GM18508 (cell line): Measurements from ENCODE around the gene B3GAT1.

Source experiments
- ATAC-seq: cut with Tn5 transposase; IDR thresholded peaks from one replicate; pipeline ENCODE4 v1.9.1; 2021; ENCODE audit warnings: moderate number of reproducible peaks; ENCODE audit not compliant: insufficient read depth, unreplicated experiment

Gene B3GAT1

DNA sequence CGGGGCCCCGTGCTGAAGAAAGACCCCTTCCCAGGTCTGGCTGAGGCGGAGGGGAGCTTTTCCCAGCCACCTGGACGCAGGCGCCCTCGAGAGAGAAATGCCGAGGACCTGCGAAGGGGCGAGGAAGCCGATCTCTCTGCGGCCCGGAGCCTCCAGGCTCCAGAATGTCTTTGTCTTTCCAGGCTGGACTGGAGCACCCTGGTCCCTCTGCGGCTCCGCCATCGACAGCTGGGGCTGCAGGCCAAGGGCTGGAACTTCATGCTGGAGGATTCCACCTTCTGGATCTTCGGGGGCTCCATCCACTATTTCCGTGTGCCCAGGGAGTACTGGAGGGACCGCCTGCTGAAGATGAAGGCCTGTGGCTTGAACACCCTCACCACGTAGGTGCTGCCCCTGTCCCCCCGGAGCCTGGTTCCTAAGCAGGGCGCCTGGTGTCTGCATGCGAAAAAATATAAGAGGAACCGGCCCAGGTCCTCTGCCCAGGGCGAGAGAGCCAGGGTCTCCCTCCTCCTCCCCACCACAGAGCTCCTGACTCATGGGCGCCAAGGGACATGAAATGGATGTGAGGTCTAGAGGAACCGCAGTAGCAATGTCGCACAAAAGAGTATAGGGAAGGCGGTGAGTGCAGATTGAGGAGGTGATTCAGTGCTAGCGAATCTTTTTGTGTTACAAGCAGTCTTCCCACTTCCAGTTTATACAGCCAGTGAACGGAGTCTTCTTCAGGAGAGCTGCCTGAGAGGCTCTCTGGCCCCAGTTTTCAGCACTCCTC is 69.3 kb downstream of the B3GAT1 start:
- no peak for ATAC-seq

DNA sequence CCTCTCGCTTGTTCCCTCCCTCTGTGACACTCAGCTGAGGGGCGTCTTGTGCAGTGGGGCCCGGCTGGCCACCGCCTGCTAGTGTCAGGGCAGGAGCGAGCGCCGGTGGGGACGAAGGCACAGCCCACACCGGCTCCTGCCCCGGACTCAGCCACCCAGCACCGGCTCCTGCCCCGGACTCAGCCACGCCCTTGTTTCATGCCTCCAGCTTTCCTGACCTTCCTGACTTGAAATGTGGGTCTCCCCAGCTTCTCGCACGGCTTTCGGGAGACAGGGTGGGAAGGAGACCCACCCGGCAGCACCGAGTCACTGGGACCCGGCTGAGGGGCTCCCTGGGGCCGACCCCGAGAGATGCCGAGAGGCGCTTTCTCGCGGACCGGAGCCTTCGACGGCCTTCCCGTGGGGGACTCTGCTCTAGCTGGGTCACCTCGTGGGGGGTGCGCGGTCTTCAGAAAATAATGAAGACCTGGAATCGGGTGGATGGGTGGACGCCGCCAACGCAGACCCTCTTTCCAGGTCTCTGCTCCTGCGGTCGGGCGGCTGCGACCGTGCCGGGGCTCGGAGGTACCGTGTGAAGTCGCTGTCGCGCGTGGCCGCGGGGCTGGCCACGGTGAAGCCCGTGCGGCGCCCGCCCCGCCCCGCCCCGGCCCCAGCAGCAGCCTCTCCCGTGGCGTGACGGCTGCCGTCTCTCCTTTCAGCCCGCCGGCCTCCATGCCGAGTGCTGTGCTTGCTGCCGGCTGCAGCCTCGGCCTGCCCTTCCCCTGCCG is 70.1 kb downstream of the B3GAT1 start:
- no peak for ATAC-seq

DNA sequence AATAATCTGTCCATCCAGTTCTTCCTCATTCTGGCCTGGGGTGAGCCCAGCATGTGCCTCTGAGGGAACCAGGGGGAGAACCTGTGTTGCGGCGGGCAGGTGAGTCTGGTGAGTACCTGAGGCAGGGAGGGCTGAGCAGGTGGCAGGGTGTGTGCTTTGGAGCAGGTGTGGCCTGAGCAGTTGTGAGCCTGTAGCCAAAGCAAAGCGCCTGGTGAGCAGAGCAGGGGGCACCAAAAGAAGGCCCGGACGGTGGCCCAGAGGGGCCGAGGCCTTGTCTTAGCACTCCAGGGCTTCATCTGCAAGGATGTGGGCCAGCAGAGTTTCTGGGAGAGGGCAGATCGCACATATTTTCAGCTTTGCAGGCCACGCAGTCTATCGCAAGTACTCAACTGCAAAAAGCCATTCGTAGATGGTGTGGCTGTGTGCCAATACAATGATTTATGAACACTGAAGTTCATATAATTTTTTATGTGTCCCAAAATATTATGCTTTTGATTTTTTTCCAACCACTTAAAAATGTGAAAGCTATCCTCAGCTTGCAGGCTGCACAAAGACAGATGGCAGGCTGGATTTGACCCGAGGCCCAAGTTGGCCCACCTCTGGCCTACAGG is 71.6 kb downstream of the B3GAT1 start:
- no peak for ATAC-seq

DNA sequence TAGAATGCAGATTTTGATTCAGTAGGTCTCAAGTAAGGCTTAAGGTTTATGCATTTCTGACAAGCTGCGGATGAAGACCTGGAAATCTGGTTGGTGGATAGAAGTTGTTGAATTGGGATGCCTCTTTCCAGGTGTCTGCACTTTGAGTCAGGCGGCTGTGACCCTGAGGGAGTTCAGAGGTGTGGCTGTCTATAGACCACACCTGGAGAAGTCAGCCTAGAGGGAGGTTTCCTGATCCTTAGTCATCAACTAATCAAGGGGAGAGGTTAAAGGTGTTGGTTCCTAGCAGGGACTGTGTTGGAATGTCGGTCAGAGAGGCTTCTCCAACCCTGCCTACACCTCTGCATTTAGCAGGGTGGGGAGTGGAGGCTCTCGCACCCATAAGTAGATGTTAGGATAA is 72.3 kb downstream of the B3GAT1 start:
- ATAC-seq, result no peak

DNA sequence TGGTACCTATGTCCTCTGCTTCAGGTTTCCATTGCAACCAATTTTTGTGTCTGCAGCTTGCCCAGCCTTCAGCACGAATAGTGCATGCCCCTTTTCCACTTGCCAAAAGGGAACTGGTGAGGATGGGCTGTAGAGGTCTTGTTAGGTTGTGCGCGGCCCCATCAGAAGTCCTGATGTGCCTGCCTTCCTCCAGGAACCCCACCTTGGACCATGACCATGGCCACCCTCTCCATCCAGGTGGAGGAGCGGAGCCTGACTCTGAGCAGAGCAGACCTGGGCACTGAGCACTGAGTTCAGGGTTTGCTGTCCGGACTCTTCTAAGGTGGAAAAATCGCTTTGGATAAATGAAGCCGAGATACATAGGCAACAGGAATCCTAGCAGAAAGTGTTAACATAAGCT is 73.4 kb downstream of the B3GAT1 start:
- ATAC-seq, result no peak

DNA sequence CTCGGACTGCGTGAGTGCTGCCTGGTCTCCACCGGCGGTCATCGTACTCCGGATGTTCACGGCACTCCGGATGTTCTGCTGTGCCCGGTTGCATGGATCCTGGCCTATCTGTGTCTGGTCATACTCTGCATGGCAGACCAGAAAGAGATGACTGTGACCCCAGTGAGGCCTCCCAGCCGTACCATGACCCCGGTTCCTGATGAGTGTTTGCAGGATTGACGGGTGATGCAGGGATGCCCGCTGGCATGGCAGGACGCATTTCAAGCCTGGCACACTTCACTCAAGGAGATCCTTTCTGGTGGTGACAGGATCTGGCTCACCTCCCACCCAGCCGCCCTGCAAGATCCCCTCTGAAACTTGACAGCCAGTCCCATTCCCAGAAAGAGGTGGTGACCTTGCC is 74.0 kb downstream of the B3GAT1 start:
- no peak for ATAC-seq

DNA sequence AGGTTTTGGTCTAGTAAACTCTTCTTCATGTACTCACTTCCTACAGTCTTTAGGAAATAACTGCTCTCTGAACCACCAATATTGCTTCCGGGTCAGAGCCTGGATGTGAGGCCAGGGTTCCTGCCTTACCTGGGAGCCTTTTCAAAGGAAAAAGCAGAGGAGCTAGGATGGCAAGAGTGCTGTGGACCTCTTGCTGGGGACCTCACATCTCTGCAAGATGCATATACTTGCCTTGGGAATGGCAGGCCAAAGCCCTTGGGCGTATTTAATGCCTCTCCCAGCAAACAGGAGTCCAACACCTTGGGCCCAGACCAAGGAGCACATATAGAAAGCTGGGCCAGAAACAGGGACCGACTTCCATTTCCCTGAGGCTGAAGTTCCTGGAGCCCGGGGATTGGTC is 75.0 kb downstream of the B3GAT1 start:
- ATAC-seq, result no peak

DNA sequence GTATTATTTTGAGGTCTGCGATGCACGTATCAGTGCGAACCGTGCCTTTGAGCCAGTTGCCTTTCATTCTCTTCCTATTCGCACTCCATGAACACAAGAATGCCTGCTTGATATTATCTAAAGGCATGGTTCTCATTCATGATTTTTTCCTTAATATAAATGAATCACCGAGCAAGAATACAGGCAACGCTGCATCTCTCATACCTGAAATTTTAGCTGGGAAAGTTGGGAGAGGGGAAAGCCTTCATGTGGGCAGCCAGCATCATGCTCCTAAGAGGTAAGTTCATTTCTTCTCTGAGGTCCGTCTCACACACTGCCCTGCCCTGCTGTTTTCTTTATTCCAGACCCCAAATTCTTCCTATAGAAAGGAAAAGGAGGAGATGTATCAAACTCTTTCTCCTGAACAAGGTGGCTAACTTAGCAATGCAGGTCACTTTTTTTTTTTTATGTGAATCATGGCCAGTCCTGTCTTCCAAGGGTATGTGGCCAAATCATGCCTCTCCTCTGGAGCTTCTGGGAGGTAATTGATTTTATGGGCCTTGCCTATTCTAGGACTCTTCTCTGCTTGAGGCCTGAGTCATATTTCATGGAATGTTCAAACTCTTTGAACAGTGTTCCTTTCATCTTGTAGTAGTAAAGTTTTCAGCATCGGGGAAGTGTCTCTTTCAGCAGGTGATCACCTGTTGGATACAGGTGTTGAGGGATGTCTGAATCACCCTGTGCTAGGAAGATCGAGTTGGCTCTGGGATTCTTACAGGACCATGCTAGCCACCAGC is 77.1 kb downstream of the B3GAT1 start:
- no peak for ATAC-seq

DNA sequence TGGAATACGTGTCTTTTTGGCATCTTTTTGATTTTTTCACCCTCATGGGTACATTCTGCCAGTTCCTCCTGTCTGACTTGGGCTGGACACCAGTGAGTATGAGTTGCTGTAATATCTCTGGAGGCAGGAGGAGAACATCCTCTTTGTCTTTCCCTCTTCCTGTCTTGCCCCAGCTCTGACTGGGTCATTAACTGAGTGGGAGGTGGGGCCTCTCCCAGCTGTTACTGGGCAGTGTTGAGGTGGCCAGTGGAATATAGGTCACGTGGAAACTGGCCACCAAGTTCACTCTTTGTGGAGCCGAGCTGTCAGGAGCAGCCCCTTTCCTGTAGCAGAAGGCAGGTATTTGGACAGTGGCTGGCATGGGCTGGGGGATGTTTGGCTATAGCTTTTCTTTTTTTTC is 78.1 kb downstream of the B3GAT1 start:
- no peak for ATAC-seq

DNA sequence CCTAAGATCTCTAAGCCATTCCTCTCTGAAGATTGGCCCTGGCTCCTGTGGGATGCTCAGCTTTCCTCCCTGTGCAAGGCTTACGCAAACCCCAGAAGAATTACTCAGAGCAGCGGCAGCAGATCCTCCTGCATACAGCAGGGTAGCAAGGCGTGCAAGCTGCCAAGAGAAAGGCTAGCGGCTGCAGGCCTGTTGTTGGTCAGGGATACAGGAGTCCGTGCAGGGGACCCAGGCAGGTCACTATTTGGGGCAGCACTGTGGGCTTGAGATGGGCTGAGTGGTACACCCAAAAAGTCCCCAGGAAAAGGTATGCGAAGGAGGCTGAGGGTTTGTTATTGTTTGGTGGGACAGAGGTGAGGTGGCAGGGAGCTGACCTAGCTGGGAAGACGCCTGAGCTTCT is 78.7 kb downstream of the B3GAT1 start:
- ATAC-seq, result no peak

DNA sequence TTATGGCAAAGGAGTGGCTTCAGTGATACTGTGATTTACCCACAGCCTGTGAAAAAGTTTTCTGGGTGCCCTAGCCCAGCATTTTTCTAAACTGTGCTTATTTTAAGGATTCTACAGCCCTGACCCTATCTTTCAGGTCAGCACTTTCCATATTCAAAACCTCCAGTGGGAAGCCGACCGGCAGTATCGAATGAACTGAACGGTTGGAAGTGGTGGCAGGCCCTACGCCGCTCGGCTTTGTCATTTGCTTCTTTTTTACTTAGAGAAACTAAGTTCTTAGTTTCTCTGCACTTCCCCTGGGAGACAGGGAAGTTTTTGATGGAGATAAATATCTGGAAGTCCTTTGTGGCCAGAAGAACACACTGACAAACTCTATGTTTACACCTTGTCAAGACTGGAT is 79.3 kb downstream of the B3GAT1 start:
- ATAC-seq, result no peak

DNA sequence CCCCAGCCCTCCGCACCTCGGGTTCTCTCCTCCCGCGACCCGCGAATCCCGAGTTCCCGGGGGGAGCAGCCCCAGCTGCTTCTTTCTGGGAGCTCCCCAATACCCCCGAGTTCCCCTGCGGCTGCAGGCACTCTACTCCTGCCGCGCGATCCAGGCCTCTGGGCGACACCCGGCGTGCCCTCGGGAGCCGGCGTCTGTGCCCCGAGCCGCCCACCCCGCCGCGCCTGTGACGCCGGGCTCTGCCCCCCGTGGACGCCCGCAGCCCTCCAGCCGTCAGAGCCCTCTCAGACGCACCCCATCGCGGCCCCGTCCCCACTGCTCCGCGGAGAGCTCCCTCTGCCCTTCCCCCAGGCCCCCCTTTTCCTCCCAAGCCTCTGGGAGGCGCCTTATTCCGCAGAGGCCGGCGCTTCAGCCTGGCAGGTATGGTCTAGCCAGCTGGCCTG is 79.8 kb downstream of the B3GAT1 start:
- ATAC-seq, result no peak

DNA sequence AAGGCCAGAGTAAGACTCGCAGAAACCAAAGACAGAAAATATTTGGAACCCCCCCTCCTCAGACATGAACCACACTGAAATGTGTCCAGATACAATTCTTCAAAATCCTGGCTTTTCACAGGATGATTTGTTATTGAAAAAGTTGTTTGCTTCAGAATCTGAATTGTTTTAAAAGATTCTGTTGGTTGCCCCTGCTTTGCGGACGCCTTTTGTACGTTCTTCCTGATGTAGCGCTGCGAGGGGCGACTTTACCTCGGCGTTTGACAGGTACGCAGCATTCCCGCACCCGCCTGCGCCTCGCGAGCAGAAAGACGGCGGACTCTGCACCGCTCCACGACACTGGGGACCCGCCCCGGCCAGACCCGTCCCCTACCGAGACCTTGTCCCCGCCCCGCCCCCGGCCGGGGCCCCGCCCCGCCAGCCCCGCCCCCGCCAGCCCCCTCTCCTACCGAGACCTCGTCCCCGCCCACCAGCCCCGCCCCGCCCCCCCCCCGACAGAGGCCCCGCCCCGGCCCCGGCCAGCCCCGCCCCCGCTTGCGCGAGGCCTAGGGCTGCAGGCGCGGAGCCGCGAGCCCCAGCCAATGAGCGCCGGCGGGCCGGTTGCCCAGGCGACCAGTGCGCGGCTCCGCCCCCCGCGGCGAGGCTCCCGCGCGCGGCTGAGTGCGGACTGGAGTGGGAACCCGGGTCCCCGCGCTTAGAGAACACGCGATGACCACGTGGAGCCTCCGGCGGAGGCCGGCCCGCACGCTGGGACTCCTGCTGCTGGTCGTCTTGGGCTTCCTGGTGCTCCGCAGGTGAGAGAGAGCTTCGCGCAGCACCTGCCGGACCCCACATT is 80.5 kb downstream of the B3GAT1 start, which contains the start of gene GLB1L2:
TSS of gene GLB1L2 (plus strand) at position 635 of the 835 bp plus-strand sequence. CDS start at position 709, 74 bp downstream.
- no peak for ATAC-seq

DNA sequence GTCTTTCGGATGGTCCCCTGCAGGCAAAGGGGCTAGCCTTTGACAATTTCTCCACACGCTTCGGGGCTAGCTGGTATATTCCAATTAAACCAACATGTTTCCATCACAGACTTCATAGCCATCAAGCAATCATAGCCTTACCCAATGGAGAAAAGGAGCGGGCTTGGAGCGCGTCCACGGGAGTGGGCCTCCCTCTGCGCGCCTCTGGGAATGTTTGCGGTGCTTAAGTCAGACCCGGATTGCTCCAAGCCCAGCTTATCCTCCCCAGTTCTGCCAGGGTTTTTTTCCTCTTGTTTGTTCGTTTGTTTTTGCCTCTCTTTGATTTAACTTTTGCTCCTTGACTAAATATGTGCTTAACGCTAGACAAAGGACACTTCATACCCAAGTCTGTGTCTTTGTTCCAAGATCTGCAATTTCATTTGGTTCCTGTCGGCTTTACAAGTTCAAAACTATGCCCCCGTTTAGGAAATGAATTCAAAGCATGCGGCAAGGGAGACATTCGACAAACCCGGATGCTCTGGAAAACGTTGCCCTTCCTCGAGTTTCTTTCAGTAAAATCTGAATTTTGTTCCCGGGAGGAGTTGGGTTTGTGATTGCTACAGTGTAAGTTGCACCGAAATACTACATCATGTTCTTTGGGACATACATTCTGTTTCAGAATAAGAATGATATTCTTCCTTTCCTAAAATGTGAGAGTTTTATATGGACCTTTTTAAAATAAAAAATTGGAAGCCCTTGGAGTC is 81.3 kb downstream of the B3GAT1 start:
- no peak for ATAC-seq
